Measurements from ENCODE around the gene KIF26B. TPM values are rescaled to one million over a fixed set of nuclear protein-coding genes. Genes with fewer than 3 reads are reported as not detected.

The KIF26B gene
- total RNA-seq, 1 donor from 2014 or later = 3.4 TPM

DNA sequence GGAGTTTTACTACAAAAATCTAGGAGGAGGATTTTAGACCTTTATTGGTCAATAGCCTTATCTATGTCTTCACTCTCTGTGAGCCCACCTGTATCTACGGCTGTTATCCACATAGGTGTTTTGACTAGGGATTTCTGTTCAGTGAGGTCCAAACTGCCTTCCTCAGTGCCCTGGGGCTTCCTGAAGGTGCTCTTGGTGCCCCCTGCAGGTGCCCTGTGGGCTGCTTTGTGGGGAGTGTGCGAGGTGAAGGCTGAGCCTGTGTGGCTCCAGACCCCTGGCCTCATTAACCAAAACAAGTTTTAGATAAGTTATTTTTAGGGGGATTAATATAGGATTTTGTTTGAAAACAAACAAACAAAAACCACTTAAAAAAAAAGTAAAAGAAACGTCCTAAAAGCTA lies 122.5 kb downstream of the KIF26B start:
- TF ChIP-seq, protein P1, sequence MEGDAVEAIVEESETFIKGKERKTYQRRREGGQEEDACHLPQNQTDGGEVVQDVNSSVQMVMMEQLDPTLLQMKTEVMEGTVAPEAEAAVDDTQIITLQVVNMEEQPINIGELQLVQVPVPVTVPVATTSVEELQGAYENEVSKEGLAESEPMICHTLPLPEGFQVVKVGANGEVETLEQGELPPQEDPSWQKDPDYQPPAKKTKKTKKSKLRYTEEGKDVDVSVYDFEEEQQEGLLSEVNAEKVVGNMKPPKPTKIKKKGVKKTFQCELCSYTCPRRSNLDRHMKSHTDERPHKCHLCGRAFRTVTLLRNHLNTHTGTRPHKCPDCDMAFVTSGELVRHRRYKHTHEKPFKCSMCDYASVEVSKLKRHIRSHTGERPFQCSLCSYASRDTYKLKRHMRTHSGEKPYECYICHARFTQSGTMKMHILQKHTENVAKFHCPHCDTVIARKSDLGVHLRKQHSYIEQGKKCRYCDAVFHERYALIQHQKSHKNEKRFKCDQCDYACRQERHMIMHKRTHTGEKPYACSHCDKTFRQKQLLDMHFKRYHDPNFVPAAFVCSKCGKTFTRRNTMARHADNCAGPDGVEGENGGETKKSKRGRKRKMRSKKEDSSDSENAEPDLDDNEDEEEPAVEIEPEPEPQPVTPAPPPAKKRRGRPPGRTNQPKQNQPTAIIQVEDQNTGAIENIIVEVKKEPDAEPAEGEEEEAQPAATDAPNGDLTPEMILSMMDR (IDR thresholded peaks at IDR 0.05) = peak; percentile 33
- intact Hi-C loops (cut with DNase I) = no loop called here
- DNase-seq (no peak), ATAC-seq (peak; percentile 78)
- Histone ChIP-seq H3K9me3 (no peaks in the 10 kb centered on the region), H3K4me1 (no peaks in the 10 kb centered on the region), H3K36me3 (no peaks in the 10 kb centered on the region), H3K4me3 (no peak overlapping the region), H3K27me3 (no peaks in the 10 kb centered on the region), H3K27ac (no peak overlapping the region)

DNA sequence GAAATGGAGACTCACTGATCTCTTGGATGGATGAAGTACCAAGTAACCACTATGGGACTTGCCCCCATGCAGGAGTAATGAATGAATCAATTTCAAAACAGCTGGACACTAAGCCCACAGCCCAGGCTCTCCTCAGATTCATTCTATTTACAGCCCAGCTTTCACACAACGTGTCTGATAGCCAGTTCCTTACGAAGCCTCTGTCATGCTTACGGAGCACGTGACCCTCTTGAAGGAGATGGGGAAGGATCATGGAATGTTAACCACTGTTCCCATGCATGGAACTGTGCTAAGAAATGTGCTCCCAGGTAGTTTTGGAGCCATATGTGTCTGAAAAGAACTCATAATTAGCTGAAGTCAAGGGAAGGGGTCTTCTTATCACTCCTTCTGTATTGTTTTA lies 124.1 kb downstream of the KIF26B start:
- intact Hi-C loops (cut with DNase I) = no loop called here
- TF ChIP-seq, protein P1 (IDR thresholded peaks at IDR 0.05) = no peak
- Histone ChIP-seq H3K4me3 (no peak overlapping the region), H3K27me3 (no peaks in the 10 kb centered on the region), H3K36me3 (no peaks in the 10 kb centered on the region), H3K27ac (no peak overlapping the region), H3K4me1 (no peaks in the 10 kb centered on the region), H3K9me3 (no peaks in the 10 kb centered on the region)
- ATAC-seq = no peak
- no peak for DNase-seq

DNA sequence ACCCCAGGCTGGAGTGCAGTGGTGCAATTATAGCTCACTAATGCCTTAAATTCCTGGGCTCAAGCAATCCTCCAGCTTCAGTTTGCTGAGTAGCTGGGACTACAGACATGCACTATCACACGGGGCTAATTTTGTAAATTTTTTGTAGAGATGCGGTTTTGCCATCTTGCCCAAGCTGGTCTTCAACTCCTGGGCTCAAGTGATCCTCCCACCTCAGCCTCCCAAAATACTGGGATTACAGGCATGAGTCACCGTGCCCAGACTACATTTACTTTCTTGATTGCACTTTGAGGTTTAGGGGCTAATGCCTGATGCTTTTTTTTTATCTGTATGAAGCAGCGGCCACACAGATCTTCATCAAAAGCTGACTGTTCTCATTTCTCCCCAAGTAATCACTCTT lies 124.6 kb downstream of the KIF26B start:
- no peak for ATAC-seq
- no peak overlapping the region for H3K27ac ChIP-seq
- no peaks in the 10 kb centered on the region for H3K4me1 ChIP-seq
- no peaks in the 10 kb centered on the region for H3K36me3 ChIP-seq
- no peak for DNase-seq
- no peak overlapping the region for H3K4me3 ChIP-seq
- intact Hi-C loops (cut with DNase I) = no loop called here
- TF ChIP-seq, protein P1 (IDR thresholded peaks at IDR 0.05) = no peak
- H3K27me3 ChIP-seq = no peaks in the 10 kb centered on the region
- H3K9me3 ChIP-seq = no peaks in the 10 kb centered on the region

DNA sequence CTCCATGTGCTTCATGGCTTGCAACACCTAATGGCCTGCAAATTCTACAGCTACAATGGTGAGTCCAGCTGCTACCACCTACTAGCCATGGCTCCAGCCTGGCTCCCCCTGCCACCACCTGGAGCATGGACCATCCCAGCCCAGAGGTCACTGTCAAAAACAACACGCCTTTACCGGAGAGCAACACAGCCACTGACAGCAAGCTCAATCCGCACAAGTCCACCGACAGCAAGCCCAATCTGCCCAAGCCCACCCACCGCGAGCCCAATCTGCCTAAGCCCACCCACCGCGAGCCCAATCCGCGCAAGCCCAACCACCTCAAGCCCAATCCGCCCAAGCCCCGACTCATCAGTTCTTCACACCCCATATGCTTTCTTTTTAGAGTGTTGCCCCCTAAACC lies 128.2 kb downstream of the KIF26B start:
- Histone ChIP-seq H3K36me3 (no peaks in the 10 kb centered on the region), H3K9me3 (no peaks in the 10 kb centered on the region), H3K27me3 (no peaks in the 10 kb centered on the region), H3K4me1 (no peaks in the 10 kb centered on the region), H3K27ac (no peak overlapping the region), H3K4me3 (no peak overlapping the region)
- ATAC-seq (no peak), DNase-seq (no peak)
- intact Hi-C loops (cut with DNase I) = no loop called here
- TF ChIP-seq, protein P1 (IDR thresholded peaks at IDR 0.05) = no peak

DNA sequence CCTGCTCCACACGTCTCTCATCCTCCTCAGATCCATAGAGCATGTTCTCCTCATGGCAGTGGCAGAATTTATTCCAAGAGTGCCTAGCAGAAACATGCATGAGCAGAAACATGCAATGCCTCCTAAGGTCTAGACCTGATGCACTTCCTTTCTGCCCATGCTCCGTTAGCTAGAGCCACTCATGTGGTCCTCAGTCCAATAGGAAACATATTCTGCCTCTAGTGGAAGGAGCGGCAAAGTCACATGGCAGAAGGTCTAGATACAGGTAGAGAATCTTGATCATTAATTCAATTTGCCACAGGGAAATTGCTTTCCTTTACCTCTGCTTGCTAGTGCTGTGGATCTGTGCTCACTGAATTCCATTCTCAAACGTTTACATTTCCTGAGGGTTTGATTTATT lies 130.4 kb downstream of the KIF26B start:
- no peak for DNase-seq
- H3K27ac ChIP-seq = no peak overlapping the region
- H3K4me3 ChIP-seq = no peak overlapping the region
- intact Hi-C loops (cut with DNase I) = no loop called here
- no peak for ATAC-seq
- no peaks in the 10 kb centered on the region for H3K9me3 ChIP-seq
- H3K27me3 ChIP-seq = no peaks in the 10 kb centered on the region
- TF ChIP-seq, protein P1 (IDR thresholded peaks at IDR 0.05) = no peak
- no peaks in the 10 kb centered on the region for H3K4me1 ChIP-seq
- no peaks in the 10 kb centered on the region for H3K36me3 ChIP-seq

DNA sequence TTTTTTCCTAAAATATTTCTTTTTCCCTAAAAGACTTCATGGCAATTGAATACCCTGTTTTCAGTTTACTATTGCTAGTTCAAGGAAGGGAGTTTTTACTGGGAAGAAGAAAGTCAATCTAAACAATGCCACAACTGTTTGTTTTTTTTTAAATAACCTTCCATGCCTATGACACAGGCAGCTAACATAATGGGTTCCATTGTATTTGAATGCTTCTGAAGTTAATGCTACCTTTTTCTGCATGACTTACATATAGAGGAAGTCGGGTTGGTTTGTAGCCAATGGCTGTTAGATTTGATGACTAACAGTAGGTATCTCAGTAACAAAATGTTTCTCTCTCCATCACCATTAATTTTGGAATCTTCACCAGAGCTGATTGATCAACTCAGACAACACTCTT lies 134.0 kb downstream of the KIF26B start:
- intact Hi-C loops (cut with DNase I) = no loop called here
- no peaks in the 10 kb centered on the region for H3K36me3 ChIP-seq
- no peaks in the 10 kb centered on the region for H3K9me3 ChIP-seq
- no peak overlapping the region for H3K4me3 ChIP-seq
- no peaks in the 10 kb centered on the region for H3K27me3 ChIP-seq
- ATAC-seq (no peak), DNase-seq (no peak)
- peaks cover 6% of the 10 kb centered on the region for H3K4me1 ChIP-seq
- TF ChIP-seq, protein P1 (IDR thresholded peaks at IDR 0.05) = no peak
- no peak overlapping the region for H3K27ac ChIP-seq

All from upper lobe of right lung (tissue), 1 donor.